ENCODE data around the gene ZNF500. TPM values are rescaled to one million over a fixed set of nuclear protein-coding genes. Genes with fewer than 3 reads are reported as not detected.

ZNF500 gene
- total and polyA plus RNA-seq, 4 donors = 3.0 to 7.4 (median 5.0) TPM

DNA sequence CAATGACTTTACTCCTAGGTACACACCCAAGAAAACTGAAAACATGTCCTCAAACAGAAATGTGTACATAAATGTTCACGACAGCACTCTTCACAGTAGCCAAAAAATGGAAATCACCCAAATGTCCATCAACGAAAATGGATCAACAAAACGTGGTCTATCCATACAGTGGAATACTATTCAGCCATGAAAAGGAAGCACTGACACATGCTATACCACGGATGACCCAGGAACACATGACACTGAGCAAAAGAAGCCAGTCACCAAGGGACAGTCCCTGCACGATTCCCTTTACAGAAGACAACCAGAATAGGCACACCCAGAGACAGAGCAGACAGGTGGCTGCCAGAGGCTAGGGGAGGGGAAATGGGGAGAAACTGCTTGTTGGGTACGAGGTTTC is 11.3 kb downstream of the ZNF500 start:
- Histone ChIP-seq H3K36me3 (ENCODE audit: control insufficient read depth in 4 of 4, insufficient read depth in 3 of 4, low read depth in 1 of 4, low read length in 3 of 4) (peaks cover 21 to 74% (median 36%) of the 10 kb centered on the region in 4 donors), H3K27me3 (ENCODE audit: control insufficient read depth in 4 of 4, insufficient read depth in 4 of 4, low read length in 3 of 4) (no peaks in the 10 kb centered on the region), H3K27ac (ENCODE audit: low read depth in 1 of 2, low read length in 2 of 2) (no peak overlapping the region), H3K4me3 (ENCODE audit: low read depth in 1 of 3, low read length in 3 of 3) (no peak overlapping the region), H3K9me3 (ENCODE audit: control insufficient read depth in 4 of 4, low read length in 3 of 4) (peaks cover 0 to 3% (median 0%) of the 10 kb centered on the region in 4 donors), H3K4me1 (ENCODE audit: control insufficient read depth in 4 of 4, insufficient read depth in 4 of 4, low read length in 3 of 4) (no peaks in the 10 kb centered on the region), H3K9ac (ENCODE audit: low read depth in 1 of 2, low read length in 2 of 2) (no peak overlapping the region)
- TF ChIP-seq RAD21 (IDR thresholded peaks at IDR 0.05) (no peak), TAF1 (conservative IDR thresholded peaks at IDR 0.05) (no peak), JUND (IDR thresholded peaks at IDR 0.05) (no peak), HNF4G (IDR thresholded peaks at IDR 0.05) (no peak), SP1 (IDR thresholded peaks at IDR 0.05) (no peak), CTCF (IDR thresholded peaks at IDR 0.05; ENCODE audit: low read depth, low read length, missing input control) (no peak), EGR1 (IDR thresholded peaks at IDR 0.05; ENCODE audit: low read depth in 2 of 2) (no peak), FOXA2 (IDR thresholded peaks at IDR 0.05) (no peak), NR2F2 (IDR thresholded peaks at IDR 0.05) (no peak), YY1 (IDR thresholded peaks at IDR 0.05) (no peak), ATF3 (IDR thresholded peaks at IDR 0.05) (no peak), RXRA (IDR thresholded peaks at IDR 0.05) (no peak)
- TF ChIP-seq, protein P1, sequence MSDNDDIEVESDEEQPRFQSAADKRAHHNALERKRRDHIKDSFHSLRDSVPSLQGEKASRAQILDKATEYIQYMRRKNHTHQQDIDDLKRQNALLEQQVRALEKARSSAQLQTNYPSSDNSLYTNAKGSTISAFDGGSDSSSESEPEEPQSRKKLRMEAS (IDR thresholded peaks at IDR 0.05) = no peak
- TF ChIP-seq, protein P2, sequence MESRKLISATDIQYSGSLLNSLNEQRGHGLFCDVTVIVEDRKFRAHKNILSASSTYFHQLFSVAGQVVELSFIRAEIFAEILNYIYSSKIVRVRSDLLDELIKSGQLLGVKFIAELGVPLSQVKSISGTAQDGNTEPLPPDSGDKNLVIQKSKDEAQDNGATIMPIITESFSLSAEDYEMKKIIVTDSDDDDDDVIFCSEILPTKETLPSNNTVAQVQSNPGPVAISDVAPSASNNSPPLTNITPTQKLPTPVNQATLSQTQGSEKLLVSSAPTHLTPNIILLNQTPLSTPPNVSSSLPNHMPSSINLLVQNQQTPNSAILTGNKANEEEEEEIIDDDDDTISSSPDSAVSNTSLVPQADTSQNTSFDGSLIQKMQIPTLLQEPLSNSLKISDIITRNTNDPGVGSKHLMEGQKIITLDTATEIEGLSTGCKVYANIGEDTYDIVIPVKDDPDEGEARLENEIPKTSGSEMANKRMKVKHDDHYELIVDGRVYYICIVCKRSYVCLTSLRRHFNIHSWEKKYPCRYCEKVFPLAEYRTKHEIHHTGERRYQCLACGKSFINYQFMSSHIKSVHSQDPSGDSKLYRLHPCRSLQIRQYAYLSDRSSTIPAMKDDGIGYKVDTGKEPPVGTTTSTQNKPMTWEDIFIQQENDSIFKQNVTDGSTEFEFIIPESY (IDR thresholded peaks at IDR 0.05) = no peak
- DNase-seq (ENCODE audit: low spot score) = no peak
- 97% methylated on average over 6 of the region's 6 CpGs for WGBS

- no peak overlapping the region for H3K27ac ChIP-seq (ENCODE audit: low read depth in 1 of 2, low read length in 2 of 2)
- no peak for DNase-seq (ENCODE audit: low spot score)
- H3K9ac ChIP-seq (ENCODE audit: low read depth in 1 of 2, low read length in 2 of 2) = no peak overlapping the region
- no peaks in the 10 kb centered on the region for H3K27me3 ChIP-seq (ENCODE audit: control insufficient read depth in 4 of 4, insufficient read depth in 4 of 4, low read length in 3 of 4)
- H3K4me1 ChIP-seq (ENCODE audit: control insufficient read depth in 4 of 4, insufficient read depth in 4 of 4, low read length in 3 of 4) = no peaks in the 10 kb centered on the region
- peaks cover 0 to 3% (median 0%) of the 10 kb centered on the region in 4 donors for H3K9me3 ChIP-seq (ENCODE audit: control insufficient read depth in 4 of 4, low read length in 3 of 4)
- peaks cover 16 to 69% (median 32%) of the 10 kb centered on the region in 4 donors for H3K36me3 ChIP-seq (ENCODE audit: control insufficient read depth in 4 of 4, insufficient read depth in 3 of 4, low read depth in 1 of 4, low read length in 3 of 4)
- H3K4me3 ChIP-seq (ENCODE audit: low read depth in 1 of 3, low read length in 3 of 3) = no peak overlapping the region
- WGBS = 97% methylated on average over 4 of the region's 4 CpGs
- TF ChIP-seq, protein P3, sequence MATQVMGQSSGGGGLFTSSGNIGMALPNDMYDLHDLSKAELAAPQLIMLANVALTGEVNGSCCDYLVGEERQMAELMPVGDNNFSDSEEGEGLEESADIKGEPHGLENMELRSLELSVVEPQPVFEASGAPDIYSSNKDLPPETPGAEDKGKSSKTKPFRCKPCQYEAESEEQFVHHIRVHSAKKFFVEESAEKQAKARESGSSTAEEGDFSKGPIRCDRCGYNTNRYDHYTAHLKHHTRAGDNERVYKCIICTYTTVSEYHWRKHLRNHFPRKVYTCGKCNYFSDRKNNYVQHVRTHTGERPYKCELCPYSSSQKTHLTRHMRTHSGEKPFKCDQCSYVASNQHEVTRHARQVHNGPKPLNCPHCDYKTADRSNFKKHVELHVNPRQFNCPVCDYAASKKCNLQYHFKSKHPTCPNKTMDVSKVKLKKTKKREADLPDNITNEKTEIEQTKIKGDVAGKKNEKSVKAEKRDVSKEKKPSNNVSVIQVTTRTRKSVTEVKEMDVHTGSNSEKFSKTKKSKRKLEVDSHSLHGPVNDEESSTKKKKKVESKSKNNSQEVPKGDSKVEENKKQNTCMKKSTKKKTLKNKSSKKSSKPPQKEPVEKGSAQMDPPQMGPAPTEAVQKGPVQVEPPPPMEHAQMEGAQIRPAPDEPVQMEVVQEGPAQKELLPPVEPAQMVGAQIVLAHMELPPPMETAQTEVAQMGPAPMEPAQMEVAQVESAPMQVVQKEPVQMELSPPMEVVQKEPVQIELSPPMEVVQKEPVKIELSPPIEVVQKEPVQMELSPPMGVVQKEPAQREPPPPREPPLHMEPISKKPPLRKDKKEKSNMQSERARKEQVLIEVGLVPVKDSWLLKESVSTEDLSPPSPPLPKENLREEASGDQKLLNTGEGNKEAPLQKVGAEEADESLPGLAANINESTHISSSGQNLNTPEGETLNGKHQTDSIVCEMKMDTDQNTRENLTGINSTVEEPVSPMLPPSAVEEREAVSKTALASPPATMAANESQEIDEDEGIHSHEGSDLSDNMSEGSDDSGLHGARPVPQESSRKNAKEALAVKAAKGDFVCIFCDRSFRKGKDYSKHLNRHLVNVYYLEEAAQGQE (IDR thresholded peaks at IDR 0.05) = no peak
- no peak for TF ChIP-seq HNF4G (IDR thresholded peaks at IDR 0.05)
- TF ChIP-seq NR2F2 (IDR thresholded peaks at IDR 0.05) = no peak
- TF ChIP-seq TAF1 (conservative IDR thresholded peaks at IDR 0.05) = no peak
- TF ChIP-seq CTCF (IDR thresholded peaks at IDR 0.05; ENCODE audit: low read depth, low read length, missing input control) = no peak
- no peak for TF ChIP-seq YY1 (IDR thresholded peaks at IDR 0.05)
- TF ChIP-seq, protein P2 (IDR thresholded peaks at IDR 0.05) = no peak
- TF ChIP-seq EGR1 (IDR thresholded peaks at IDR 0.05; ENCODE audit: low read depth in 2 of 2) = no peak
- TF ChIP-seq, protein P1 (IDR thresholded peaks at IDR 0.05) = no peak
- TF ChIP-seq ATF3 (IDR thresholded peaks at IDR 0.05) = no peak
- TF ChIP-seq SP1 (IDR thresholded peaks at IDR 0.05) = no peak
- TF ChIP-seq RAD21 (IDR thresholded peaks at IDR 0.05) = no peak
- TF ChIP-seq HNF4A (conservative IDR thresholded peaks at IDR 0.05) = no peak
- TF ChIP-seq FOXA2 (IDR thresholded peaks at IDR 0.05) = no peak
- no peak for TF ChIP-seq RXRA (IDR thresholded peaks at IDR 0.05)
- no peak for TF ChIP-seq FOXA1 (IDR thresholded peaks at IDR 0.05)
- TF ChIP-seq JUND (IDR thresholded peaks at IDR 0.05) = no peak
- TF ChIP-seq GABPA (IDR thresholded peaks at IDR 0.05 in 1 of 2, conservative IDR thresholded peaks at IDR 0.05 in 1 of 2) = no peak
Measured at GRCh38 chr16:4754865-4755264, 12.1 kb downstream of the ZNF500 start.
